Right atrium auricular region (tissue), 2 donors: ENCODE data around the gene MPPED2. TPM values are rescaled to one million over a fixed set of nuclear protein-coding genes. Genes with fewer than 3 reads are reported as not detected.

ENCODE experiments used
- DNase-seq: peaks from one replicate; pipeline ENCODE4 v3.0.0-alpha.2; 2019; ENCODE audit warnings: low spot score
- H3K27ac ChIP-seq, 2 donors: fragments of 200-600 bp; sonication (generic); 1 replicate in 1 of 2; 2 replicates in 1 of 2; pipeline ENCODE4 v1.5.1; 2016 to 2019
- H3K27me3 ChIP-seq, 2 donors: fragments of 200-600 bp; sonication (generic); one replicate each; pipeline versions ENCODE4 v1.5.1 to v1.6.0; 2017 to 2019
- H3K36me3 ChIP-seq: fragments of 200-600 bp; sonication (generic); one replicate; pipeline ENCODE4 v1.5.1; 2016
- H3K4me1 ChIP-seq, 2 donors: fragments of 200-600 bp; sonication (generic); one replicate each; pipeline versions ENCODE4 v1.5.1 to v1.6.0; 2017 to 2019
- H3K4me3 ChIP-seq, 2 donors: fragments of 200-600 bp; sonication (generic); 1 replicate in 1 of 2; 2 replicates in 1 of 2; pipeline ENCODE4 v1.5.1; 2017 to 2019; ENCODE audit warnings: mild to moderate bottlenecking in 1 of 2, moderate library complexity in 1 of 2
- H3K9me3 ChIP-seq, 2 donors: fragments of 200-600 bp; sonication (generic); one replicate each; pipeline ENCODE4 v1.5.1; 2019
- total RNA-seq, 2 donors: library from RNA; depleted of rRNA; stranded (reverse); fragments of >200 nt; gene quantifications; one replicate each; pipeline ENCODE4 v1.1.0, GENCODE V29; 2016
- TF ChIP-seq, protein P1 (sequence below), 2 donors: fragments of 200-600 bp; sonication (generic); IDR thresholded peaks; one replicate each; pipeline ENCODE4 v1.5.1; 2019; ENCODE audit warnings: antibody characterized with exemption in 2 of 2

The MPPED2 gene
- total RNA-seq, 2 donors from 2014 or later = 1.1 to 1.6 TPM

GRCh38 chr11:30435488-30435887 is 150.7 kb downstream of the MPPED2 start:
- Histone ChIP-seq H3K4me3 (no peak overlapping the region), H3K27me3 (no peaks in the 10 kb centered on the region), H3K36me3 (no peaks in the 10 kb centered on the region), H3K4me1 (peaks cover 0 to 12% of the 10 kb centered on the region in 2 donors), H3K27ac (peak overlapping the region in 1 of 2 donors; percentile 24), H3K9me3 (no peaks in the 10 kb centered on the region)
- TF ChIP-seq, protein P1, sequence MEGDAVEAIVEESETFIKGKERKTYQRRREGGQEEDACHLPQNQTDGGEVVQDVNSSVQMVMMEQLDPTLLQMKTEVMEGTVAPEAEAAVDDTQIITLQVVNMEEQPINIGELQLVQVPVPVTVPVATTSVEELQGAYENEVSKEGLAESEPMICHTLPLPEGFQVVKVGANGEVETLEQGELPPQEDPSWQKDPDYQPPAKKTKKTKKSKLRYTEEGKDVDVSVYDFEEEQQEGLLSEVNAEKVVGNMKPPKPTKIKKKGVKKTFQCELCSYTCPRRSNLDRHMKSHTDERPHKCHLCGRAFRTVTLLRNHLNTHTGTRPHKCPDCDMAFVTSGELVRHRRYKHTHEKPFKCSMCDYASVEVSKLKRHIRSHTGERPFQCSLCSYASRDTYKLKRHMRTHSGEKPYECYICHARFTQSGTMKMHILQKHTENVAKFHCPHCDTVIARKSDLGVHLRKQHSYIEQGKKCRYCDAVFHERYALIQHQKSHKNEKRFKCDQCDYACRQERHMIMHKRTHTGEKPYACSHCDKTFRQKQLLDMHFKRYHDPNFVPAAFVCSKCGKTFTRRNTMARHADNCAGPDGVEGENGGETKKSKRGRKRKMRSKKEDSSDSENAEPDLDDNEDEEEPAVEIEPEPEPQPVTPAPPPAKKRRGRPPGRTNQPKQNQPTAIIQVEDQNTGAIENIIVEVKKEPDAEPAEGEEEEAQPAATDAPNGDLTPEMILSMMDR (IDR thresholded peaks at IDR 0.05) = no peak
- DNase-seq = no peak

- Histone ChIP-seq H3K36me3 (no peaks in the 10 kb centered on the region), H3K4me1 (peaks cover 0 to 12% of the 10 kb centered on the region in 2 donors), H3K27me3 (no peaks in the 10 kb centered on the region), H3K27ac (peak overlapping the region in 1 of 2 donors; percentile 24), H3K9me3 (no peaks in the 10 kb centered on the region), H3K4me3 (no peak overlapping the region)
- DNase-seq = no peak
- TF ChIP-seq, protein P1 (IDR thresholded peaks at IDR 0.05) = no peak
Measured at GRCh38 chr11:30434901-30435300, 151.3 kb downstream of the MPPED2 start.

DNA sequence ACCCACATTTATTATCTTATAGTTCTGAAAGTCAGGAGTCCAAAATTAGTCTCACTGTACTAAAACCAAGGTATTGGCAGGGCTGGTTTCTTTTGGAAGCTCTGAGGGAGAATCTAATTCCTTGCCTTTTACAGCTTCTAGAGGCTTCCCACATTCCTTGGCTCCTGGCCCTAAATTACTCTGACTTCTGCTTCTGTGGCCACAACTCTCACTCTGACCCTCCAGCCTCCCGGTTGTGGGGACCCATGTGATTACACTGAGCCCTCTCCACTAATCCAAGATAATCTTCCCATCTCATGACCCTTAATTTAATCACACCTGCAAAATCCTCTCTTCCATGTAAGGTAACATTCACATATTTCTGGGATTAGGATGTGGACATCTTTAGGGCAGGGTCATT is 152.3 kb downstream of the MPPED2 start:
- no peak overlapping the region for H3K27ac ChIP-seq
- DNase-seq = no peak

DNA sequence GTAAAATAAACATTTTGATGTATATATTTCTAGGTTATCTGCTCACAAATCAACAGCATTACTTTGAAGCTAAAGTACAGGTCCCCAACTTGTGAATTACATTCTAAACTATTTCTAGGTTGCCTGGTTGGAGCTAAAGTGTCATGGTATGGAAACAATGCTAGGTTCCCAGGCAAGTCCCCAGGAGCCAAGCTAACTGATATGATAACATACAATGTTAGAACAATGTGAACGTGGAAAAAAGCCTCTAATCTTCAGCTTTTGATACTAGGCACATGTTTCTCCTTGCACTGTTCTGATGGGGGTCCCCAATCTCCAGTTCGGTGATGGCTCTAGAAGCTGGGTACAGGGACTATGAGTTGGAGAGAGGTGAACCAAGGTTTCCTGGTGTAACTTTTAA is 153.4 kb downstream of the MPPED2 start:
- no peak for DNase-seq
- Histone ChIP-seq H3K27ac (no peak overlapping the region), H3K27me3 (no peaks in the 10 kb centered on the region), H3K9me3 (no peaks in the 10 kb centered on the region), H3K36me3 (no peaks in the 10 kb centered on the region), H3K4me1 (peaks cover 0 to 12% of the 10 kb centered on the region in 2 donors), H3K4me3 (no peak overlapping the region)
- TF ChIP-seq, protein P1 (IDR thresholded peaks at IDR 0.05) = no peak

More for the DNA sequence above, 152.3 kb downstream of the MPPED2 start:
- Histone ChIP-seq H3K36me3 (no peaks in the 10 kb centered on the region), H3K4me1 (peaks cover 0 to 12% of the 10 kb centered on the region in 2 donors), H3K4me3 (no peak overlapping the region), H3K9me3 (no peaks in the 10 kb centered on the region), H3K27me3 (no peaks in the 10 kb centered on the region)
- TF ChIP-seq, protein P1 (IDR thresholded peaks at IDR 0.05) = no peak

DNA sequence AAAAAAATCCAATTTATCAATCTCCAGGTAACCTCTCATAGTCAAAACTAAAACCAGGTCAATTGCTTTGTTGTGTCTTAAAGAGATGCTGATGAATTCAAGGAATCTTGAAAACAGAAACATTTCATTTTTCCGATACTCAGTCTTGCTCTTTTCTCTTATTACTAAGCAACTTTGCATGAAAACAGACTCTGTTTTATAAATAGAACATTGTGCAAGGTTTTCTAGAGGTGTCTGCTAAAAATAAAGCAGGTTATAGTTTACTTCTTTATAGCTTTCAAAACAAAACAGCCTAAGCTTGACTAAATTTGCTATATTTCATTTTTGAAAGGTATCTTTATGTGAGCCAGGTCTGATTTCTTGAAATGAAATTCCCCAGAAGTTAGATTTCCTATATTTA is 154.0 kb downstream of the MPPED2 start:
- H3K27me3 ChIP-seq = no peaks in the 10 kb centered on the region
- DNase-seq = no peak
- H3K4me1 ChIP-seq = peaks cover 0 to 12% of the 10 kb centered on the region in 2 donors
- H3K27ac ChIP-seq = no peak overlapping the region
- no peaks in the 10 kb centered on the region for H3K36me3 ChIP-seq
- H3K4me3 ChIP-seq = no peak overlapping the region
- no peaks in the 10 kb centered on the region for H3K9me3 ChIP-seq
- TF ChIP-seq, protein P1 (IDR thresholded peaks at IDR 0.05) = no peak

- DNase-seq = no peak
- Histone ChIP-seq H3K9me3 (no peaks in the 10 kb centered on the region), H3K27ac (no peak overlapping the region), H3K36me3 (no peaks in the 10 kb centered on the region), H3K4me3 (no peak overlapping the region), H3K4me1 (peaks cover 0 to 12% of the 10 kb centered on the region in 2 donors), H3K27me3 (no peaks in the 10 kb centered on the region)
- TF ChIP-seq, protein P1 (IDR thresholded peaks at IDR 0.05) = no peak
Measured at GRCh38 chr11:30431127-30431814, 154.9 kb downstream of the MPPED2 start.
